GM20000 (cell line): ENCODE measurements around the gene CTPS1.

Source experiments
- DNase-seq: peaks from one replicate; pipeline ENCODE4 v3.0.0; 2012; ENCODE audit warnings: low spot score
- CTCF ChIP-seq: IDR thresholded peaks from 2 replicates; pipeline ENCODE4 v1.5.1; 2012; ENCODE audit warnings: mild to moderate bottlenecking, control low read depth; ENCODE audit errors: extremely low read depth, missing control alignments

Gene CTPS1

GRCh38 chr1:41017141-41018017 is 37.9 kb downstream of the CTPS1 start:
- TF ChIP-seq CTCF: no peak

DNA sequence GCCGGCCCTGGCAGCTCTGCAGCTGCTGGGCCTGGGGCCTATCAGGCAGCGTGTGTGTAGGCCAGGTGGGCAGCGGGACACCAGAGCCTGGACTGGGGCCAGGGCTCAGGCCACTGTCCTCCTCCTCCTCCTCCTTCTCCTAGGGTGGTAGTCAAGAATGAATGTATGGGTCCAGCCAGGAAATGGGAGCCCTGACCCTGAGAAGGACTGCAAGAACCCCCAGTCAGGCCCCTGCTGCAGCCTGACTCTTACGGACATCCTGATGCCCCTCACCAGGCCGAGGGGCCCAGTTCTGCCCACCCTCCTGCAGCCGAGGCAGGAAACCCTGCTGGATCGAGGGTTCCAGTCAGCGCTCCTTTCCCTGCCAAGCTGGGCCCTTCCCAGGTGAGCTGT is 38.5 kb downstream of the CTPS1 start:
- TF ChIP-seq CTCF: no peak

More at GRCh38 chr1:41017141-41018017, 37.9 kb downstream of the CTPS1 start:
- no peak for DNase-seq

DNA sequence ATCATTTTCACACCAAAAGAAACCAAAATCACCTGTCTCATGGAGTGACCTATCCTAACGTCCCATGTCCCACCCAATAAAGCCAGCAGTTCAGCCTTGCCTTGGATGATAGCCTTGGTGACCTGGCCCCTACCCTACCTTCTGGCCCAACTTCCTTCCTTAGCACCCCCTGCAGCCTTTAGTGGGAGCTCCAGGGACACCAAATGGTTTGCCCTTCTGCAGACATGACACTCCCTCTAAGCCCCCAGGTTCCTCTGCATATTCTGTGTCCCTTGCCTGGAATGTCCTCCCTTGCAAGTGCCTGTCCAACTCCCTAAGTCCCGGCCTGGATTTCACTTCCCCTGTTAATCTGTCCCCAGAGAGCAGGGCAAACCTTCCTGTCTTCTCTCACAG is 39.9 kb downstream of the CTPS1 start:
- DNase-seq: no peak
- TF ChIP-seq CTCF: no peak

More for the DNA sequence above, 38.5 kb downstream of the CTPS1 start:
- no peak for DNase-seq

DNA sequence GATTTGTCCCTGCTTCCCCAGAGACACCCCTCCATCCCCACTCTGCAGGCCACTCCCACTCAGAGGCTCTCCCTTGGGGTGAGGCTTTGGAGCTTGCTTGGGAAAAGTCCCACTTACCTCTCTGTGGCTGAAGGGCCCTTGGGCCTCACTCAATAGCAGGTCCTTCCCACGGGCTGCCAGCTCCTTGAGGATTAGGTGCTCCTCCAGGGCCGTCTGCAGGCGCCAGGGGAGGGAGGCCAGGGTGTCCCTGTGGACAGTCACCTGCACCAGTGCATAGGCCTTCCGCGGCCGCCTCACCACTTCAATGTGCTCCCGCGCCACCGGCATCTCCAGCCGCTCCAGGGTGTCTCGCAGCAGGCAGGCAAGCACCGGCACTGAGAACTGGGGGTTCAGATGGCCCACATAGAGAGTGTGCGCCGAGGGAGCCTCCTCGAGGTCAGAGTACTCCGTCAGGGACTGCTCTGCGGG is 40.6 kb downstream of the CTPS1 start:
- no peak for DNase-seq
- no peak for TF ChIP-seq CTCF

DNA sequence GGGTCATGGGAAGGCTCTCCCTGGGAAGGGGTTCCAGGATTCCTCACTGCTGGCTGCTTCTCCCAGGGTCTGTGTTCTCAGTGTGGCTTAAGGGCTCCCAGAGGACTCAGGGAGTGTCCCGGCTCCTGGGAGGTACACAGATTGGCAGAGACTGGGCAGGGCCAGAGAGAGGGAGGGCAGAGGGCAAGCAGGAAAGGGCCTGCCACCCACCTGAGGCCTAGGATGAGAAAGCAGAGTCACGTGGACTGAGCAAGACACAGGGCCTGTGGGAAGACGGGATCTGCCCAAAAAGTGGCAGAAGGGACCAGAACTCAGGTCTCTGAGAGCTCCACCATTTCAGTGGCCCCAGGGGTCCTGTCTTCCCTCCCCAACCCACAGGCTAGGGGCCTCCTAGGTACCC is 41.2 kb downstream of the CTPS1 start:
- DNase-seq: no peak
- TF ChIP-seq CTCF: no peak

DNA sequence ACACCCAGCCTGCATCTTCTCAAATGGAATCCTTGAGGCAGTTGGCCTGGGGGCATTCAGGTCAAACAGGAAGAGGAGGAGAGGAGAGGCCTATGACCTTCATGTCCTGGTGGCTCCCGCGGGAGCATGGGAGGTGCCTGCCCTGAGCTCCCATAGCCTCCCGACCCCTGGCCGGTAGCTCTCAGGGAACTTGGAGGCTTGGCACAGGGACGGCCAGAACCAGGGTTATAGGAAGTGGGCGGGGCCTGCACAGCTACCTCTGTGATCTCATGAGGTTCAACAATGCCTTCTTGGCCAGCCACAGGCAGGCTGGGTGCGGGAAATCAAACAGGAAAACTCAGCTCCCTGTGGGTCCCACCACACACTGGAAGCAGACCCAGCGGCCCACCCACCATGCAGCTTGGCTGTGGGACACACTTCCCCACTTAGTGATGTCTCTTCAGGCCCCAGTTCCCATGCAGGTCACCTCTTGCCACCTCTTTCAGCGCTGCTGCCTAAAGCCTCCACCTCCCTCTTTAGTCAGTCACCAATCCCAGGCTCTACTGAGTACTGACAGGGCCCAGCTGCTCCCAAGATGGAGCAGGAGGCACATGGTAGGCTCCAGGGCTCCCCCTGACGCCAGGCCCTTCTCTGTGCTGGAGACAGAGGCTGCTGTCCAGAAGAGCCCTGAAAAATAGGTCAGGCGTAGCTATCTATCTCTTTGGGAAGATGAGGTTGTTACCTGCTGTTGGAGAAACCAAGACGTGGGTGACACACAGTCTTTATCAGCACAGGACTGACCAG is 42.2 kb downstream of the CTPS1 start, which contains the start of gene SLFNL1:
TSS of gene SLFNL1 (minus strand) at position 200 of the 783 bp plus-strand sequence. CDS start 1,065 bp downstream, outside the sequence.
- no peak for TF ChIP-seq CTCF
- no peak for DNase-seq

DNA sequence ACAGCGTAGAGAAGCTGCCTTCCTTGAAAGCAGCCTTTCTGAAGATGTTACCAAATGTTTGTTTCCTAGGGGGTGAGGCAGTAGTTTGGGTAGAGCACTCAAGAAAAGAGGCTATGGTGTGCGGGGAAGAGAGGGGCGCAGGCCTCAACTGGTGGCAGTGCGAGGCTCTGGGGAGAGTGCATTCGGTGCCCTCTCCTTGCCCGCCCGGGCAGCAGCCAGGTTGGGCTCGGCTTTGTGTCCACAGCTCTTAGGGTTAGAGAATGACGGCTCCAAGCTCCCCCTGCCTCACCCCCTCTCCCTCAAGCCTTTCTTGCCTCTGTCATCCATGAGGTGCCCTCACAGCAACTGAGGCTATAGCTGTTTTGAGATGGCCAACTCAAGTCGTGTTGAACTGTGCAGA is 42.9 kb downstream of the CTPS1 start:
- no peak for DNase-seq
- TF ChIP-seq CTCF: no peak
